ENCODE data around the gene SERGEF. TPM values are rescaled to one million over a fixed set of nuclear protein-coding genes. Genes with fewer than 3 reads are reported as not detected.

SERGEF gene
- total RNA-seq, 5 donors from 2014 or later (not counting 1 experiment from before 2014, with no cell fraction given), result 45.9 to 59.1 (median 55.9) TPM

GRCh38 chr11:17811352-17811751 lies 201.5 kb downstream of the SERGEF start:
- peaks cover 0 to 9% (median 0%) of the 10 kb centered on the region in 3 donors for H3K9me3 Mint-ChIP-seq
- ChIA-PET CTCF (no interaction called here), POLR2A (no interaction called here)
- no peaks in the 10 kb centered on the region for H3K36me3 ChIP-seq (ENCODE audit: control insufficient read depth in 2 of 2, extremely low read depth in 1 of 2, insufficient read depth in 1 of 2, low read length in 1 of 2)
- peaks cover 47% of the 10 kb centered on the region for H3K36me3 Mint-ChIP-seq
- no peaks in the 10 kb centered on the region for H3K4me1 Mint-ChIP-seq
- no peaks in the 10 kb centered on the region for H3K27me3 Mint-ChIP-seq
- no peak overlapping the region for H3K27ac ChIP-seq (ENCODE audit: low read length)
- H3K4me3 Mint-ChIP-seq, result no peak overlapping the region
- H3K27me3 ChIP-seq (replicated peaks in 1 of 2; ENCODE audit: control insufficient read depth in 2 of 2, extremely low read depth in 1 of 2, insufficient read depth in 2 of 2, low read length in 1 of 2), result no peaks in the 10 kb centered on the region
- H3K4me3 ChIP-seq (ENCODE audit: control insufficient read depth in 1 of 2, extremely low read depth in 1 of 2, low read length in 1 of 2), result no peak overlapping the region
- H3K4me1 ChIP-seq (ENCODE audit: control insufficient read depth in 1 of 2, extremely low read depth in 1 of 2, insufficient read depth in 2 of 2, low read length in 2 of 2), result no peaks in the 10 kb centered on the region
- DNase-seq, result no peak
- H3K27ac Mint-ChIP-seq, result no peak overlapping the region
- no peak for ATAC-seq (replicated peaks in 1 of 4)
- WGBS (ENCODE audit: insufficient coverage), result 100% methylated on average over 3 of the region's 7 CpGs
- no peaks in the 10 kb centered on the region for H3K9me3 ChIP-seq

DNA sequence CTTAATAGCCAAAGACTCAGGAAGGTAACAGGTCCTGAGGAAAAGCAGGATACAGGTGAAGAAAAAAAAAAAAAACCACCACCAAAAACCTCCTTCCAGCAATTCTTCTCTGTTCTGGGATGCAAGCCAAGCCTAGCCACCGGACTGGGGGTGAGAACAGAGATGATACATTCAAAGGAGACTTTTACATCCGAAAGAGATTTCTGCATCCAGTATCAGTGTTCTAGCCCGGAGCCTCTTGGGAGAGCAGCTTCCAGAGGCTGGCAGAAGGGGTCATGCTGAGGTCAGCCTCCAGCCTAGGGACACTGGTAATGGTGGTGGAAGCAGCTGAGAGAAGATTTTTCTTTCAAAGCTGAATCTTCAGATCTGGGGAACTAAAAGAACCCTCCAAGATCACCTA lies 202.1 kb downstream of the SERGEF start:
- no peaks in the 10 kb centered on the region for H3K27me3 Mint-ChIP-seq
- ChIA-PET POLR2A (no interaction called here), CTCF (no interaction called here)
- H3K27ac Mint-ChIP-seq, result no peak overlapping the region
- Histone ChIP-seq H3K4me3 (ENCODE audit: control insufficient read depth in 1 of 2, extremely low read depth in 1 of 2, low read length in 1 of 2) (no peak overlapping the region), H3K36me3 (ENCODE audit: control insufficient read depth in 2 of 2, extremely low read depth in 1 of 2, insufficient read depth in 1 of 2, low read length in 1 of 2) (no peaks in the 10 kb centered on the region), H3K4me1 (ENCODE audit: control insufficient read depth in 1 of 2, extremely low read depth in 1 of 2, insufficient read depth in 2 of 2, low read length in 2 of 2) (no peaks in the 10 kb centered on the region), H3K27ac (ENCODE audit: low read length) (no peak overlapping the region), H3K27me3 (replicated peaks in 1 of 2; ENCODE audit: control insufficient read depth in 2 of 2, extremely low read depth in 1 of 2, insufficient read depth in 2 of 2, low read length in 1 of 2) (no peaks in the 10 kb centered on the region), H3K9me3 (no peaks in the 10 kb centered on the region)
- no peaks in the 10 kb centered on the region for H3K4me1 Mint-ChIP-seq
- 100% methylated on average over 2 of the region's 3 CpGs for WGBS (ENCODE audit: insufficient coverage)
- H3K36me3 Mint-ChIP-seq, result peaks cover 53% of the 10 kb centered on the region
- ATAC-seq (replicated peaks in 1 of 4) (no peak), DNase-seq (no peak)
- no peak overlapping the region for H3K4me3 Mint-ChIP-seq
- peaks cover 0 to 9% (median 0%) of the 10 kb centered on the region in 3 donors for H3K9me3 Mint-ChIP-seq

DNA sequence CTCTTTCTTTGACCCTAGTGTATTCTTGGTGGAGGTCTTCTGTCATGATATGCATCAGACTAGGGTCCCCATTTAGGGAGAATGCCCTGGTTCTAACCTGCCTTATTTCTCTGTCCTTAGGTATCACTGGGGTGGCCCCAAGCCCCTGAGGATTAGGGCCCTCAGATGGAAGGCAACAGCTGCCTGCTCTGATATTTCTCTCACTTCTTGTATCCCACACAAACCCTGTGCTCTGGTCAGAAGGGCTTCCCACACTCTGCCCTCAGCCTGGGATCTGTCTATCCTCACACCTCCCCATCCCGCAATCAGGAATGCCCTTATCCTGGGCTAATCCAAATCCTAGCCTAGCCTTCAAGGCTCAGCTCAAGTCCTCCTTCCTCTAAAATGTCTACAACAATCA lies 202.8 kb downstream of the SERGEF start:
- Mint-ChIP-seq H3K27ac (no peak overlapping the region), H3K4me3 (no peak overlapping the region), H3K4me1 (no peaks in the 10 kb centered on the region), H3K36me3 (peaks cover 55% of the 10 kb centered on the region), H3K27me3 (no peaks in the 10 kb centered on the region), H3K9me3 (peaks cover 0 to 9% (median 0%) of the 10 kb centered on the region in 3 donors)
- no peak for ATAC-seq (replicated peaks in 1 of 4)
- no peaks in the 10 kb centered on the region for H3K36me3 ChIP-seq (ENCODE audit: control insufficient read depth in 2 of 2, extremely low read depth in 1 of 2, insufficient read depth in 1 of 2, low read length in 1 of 2)
- no peaks in the 10 kb centered on the region for H3K9me3 ChIP-seq
- POLR2A ChIA-PET, result no interaction called here
- CTCF ChIA-PET, result no interaction called here
- no peaks in the 10 kb centered on the region for H3K27me3 ChIP-seq (replicated peaks in 1 of 2; ENCODE audit: control insufficient read depth in 2 of 2, extremely low read depth in 1 of 2, insufficient read depth in 2 of 2, low read length in 1 of 2)
- H3K4me1 ChIP-seq (ENCODE audit: control insufficient read depth in 1 of 2, extremely low read depth in 1 of 2, insufficient read depth in 2 of 2, low read length in 2 of 2), result no peaks in the 10 kb centered on the region
- H3K4me3 ChIP-seq (ENCODE audit: control insufficient read depth in 1 of 2, extremely low read depth in 1 of 2, low read length in 1 of 2), result no peak overlapping the region
- WGBS (ENCODE audit: insufficient coverage), result no CpG with 5 or more reads among the region's 1 CpG
- H3K27ac ChIP-seq (ENCODE audit: low read length), result no peak overlapping the region
- DNase-seq, result no peak

DNA sequence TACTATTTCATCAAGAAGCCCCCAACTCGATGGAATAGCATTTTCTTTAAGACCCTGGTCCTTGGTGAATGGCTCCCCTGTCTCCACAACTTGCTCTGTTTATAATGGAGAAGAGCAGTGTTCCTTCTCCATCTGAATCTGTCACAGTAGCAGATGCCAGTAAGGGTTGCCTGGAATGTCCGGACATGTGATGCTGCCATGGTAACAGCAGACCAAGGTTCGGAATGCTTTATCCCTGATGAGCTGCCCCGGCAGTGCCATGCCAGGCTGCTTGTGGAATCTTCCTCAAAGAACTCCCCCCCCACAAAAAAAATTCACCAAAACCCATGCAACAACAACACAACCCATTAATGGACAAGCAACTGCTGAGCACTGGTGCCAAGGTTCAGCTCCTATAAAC lies 205.8 kb downstream of the SERGEF start:
- peaks cover 43% of the 10 kb centered on the region for H3K36me3 Mint-ChIP-seq
- no peak overlapping the region for H3K4me3 ChIP-seq (ENCODE audit: control insufficient read depth in 1 of 2, extremely low read depth in 1 of 2, low read length in 1 of 2)
- H3K9me3 Mint-ChIP-seq, result peaks cover 0 to 9% (median 0%) of the 10 kb centered on the region in 3 donors
- no peaks in the 10 kb centered on the region for H3K4me1 Mint-ChIP-seq
- H3K36me3 ChIP-seq (ENCODE audit: control insufficient read depth in 2 of 2, extremely low read depth in 1 of 2, insufficient read depth in 1 of 2, low read length in 1 of 2), result no peaks in the 10 kb centered on the region
- WGBS (ENCODE audit: insufficient coverage), result 90% methylated on average over 3 of the region's 4 CpGs
- no peaks in the 10 kb centered on the region for H3K27me3 ChIP-seq (replicated peaks in 1 of 2; ENCODE audit: control insufficient read depth in 2 of 2, extremely low read depth in 1 of 2, insufficient read depth in 2 of 2, low read length in 1 of 2)
- DNase-seq, result no peak
- no peak overlapping the region for H3K27ac ChIP-seq (ENCODE audit: low read length)
- no peak for ATAC-seq (replicated peaks in 1 of 4)
- ChIA-PET CTCF (no interaction called here), POLR2A (no interaction called here)
- H3K27me3 Mint-ChIP-seq, result no peaks in the 10 kb centered on the region
- no peak overlapping the region for H3K4me3 Mint-ChIP-seq
- no peaks in the 10 kb centered on the region for H3K9me3 ChIP-seq
- H3K27ac Mint-ChIP-seq, result no peak overlapping the region
- H3K4me1 ChIP-seq (ENCODE audit: control insufficient read depth in 1 of 2, extremely low read depth in 1 of 2, insufficient read depth in 2 of 2, low read length in 2 of 2), result no peaks in the 10 kb centered on the region

- no peaks in the 10 kb centered on the region for H3K36me3 ChIP-seq (ENCODE audit: control insufficient read depth in 2 of 2, extremely low read depth in 1 of 2, insufficient read depth in 1 of 2, low read length in 1 of 2)
- H3K4me3 Mint-ChIP-seq, result no peak overlapping the region
- no CpG with 5 or more reads among the region's 1 CpG for whole genome bisulfite sequencing (ENCODE audit: insufficient coverage)
- peaks cover 0 to 9% (median 0%) of the 10 kb centered on the region in 3 donors for H3K9me3 Mint-ChIP-seq
- H3K9me3 ChIP-seq, result no peaks in the 10 kb centered on the region
- no peaks in the 10 kb centered on the region for H3K4me1 Mint-ChIP-seq
- no peak overlapping the region for H3K4me3 ChIP-seq (ENCODE audit: control insufficient read depth in 1 of 2, extremely low read depth in 1 of 2, low read length in 1 of 2)
- H3K27ac ChIP-seq (ENCODE audit: low read length), result no peak overlapping the region
- ATAC-seq (replicated peaks in 1 of 4), result no peak
- H3K27me3 Mint-ChIP-seq, result no peaks in the 10 kb centered on the region
- no peak overlapping the region for H3K27ac Mint-ChIP-seq
- CTCF ChIA-PET, result no interaction called here
- POLR2A ChIA-PET, result no interaction called here
- H3K27me3 ChIP-seq (replicated peaks in 1 of 2; ENCODE audit: control insufficient read depth in 2 of 2, extremely low read depth in 1 of 2, insufficient read depth in 2 of 2, low read length in 1 of 2), result no peaks in the 10 kb centered on the region
- no peaks in the 10 kb centered on the region for H3K4me1 ChIP-seq (ENCODE audit: control insufficient read depth in 1 of 2, extremely low read depth in 1 of 2, insufficient read depth in 2 of 2, low read length in 2 of 2)
- DNase-seq, result no peak
- H3K36me3 Mint-ChIP-seq, result peaks cover 40% of the 10 kb centered on the region
Observed at GRCh38 chr11:17805873-17806272, 207.0 kb downstream of the SERGEF start.

GRCh38 chr11:17805043-17805442 lies 207.8 kb downstream of the SERGEF start:
- POLR2A ChIA-PET, result no interaction called here
- no peak overlapping the region for H3K4me3 Mint-ChIP-seq
- DNase-seq, result no peak

DNA sequence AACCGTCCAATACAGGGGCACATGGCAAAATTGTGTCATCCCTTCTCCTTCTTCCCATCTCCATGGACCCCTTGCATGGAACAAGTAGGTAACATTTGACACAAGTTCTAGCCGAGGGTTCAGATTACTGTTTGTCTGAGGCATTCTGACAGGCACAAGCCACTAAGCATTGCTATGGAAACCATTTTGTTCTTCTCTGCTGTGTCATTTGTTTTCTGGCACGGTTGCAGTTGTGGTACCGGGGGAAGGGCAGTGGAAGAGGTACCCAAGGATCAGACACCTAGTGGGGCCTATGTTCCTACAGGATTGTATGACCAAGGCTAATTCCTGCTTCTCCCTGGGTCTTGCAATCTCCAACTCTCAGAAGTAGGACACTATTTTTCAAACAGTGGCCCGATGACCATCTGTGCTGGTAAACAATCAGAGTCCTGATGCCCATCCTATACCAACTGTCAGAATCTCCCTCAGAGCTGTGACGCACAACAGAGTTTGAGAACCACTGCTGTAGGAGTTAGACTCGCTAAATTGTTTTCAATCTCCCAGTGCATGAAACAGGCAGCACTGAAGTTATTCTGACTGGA lies 209.0 kb downstream of the SERGEF start:
- no peak overlapping the region for H3K4me3 ChIP-seq (ENCODE audit: control insufficient read depth in 1 of 2, extremely low read depth in 1 of 2, low read length in 1 of 2)
- no peaks in the 10 kb centered on the region for H3K27me3 ChIP-seq (replicated peaks in 1 of 2; ENCODE audit: control insufficient read depth in 2 of 2, extremely low read depth in 1 of 2, insufficient read depth in 2 of 2, low read length in 1 of 2)
- ATAC-seq (replicated peaks in 1 of 4), result no peak
- no peaks in the 10 kb centered on the region for H3K9me3 ChIP-seq
- ChIA-PET POLR2A (no interaction called here), CTCF (no interaction called here)
- no peak for DNase-seq
- Mint-ChIP-seq H3K4me1 (no peaks in the 10 kb centered on the region), H3K27ac (peak overlapping the region in 1 of 2 donors; percentile 19), H3K4me3 (no peak overlapping the region), H3K36me3 (peaks cover 46% of the 10 kb centered on the region), H3K9me3 (peaks cover 0 to 1% (median 0%) of the 10 kb centered on the region in 3 donors), H3K27me3 (no peaks in the 10 kb centered on the region)
- H3K36me3 ChIP-seq (ENCODE audit: control insufficient read depth in 2 of 2, extremely low read depth in 1 of 2, insufficient read depth in 1 of 2, low read length in 1 of 2), result no peaks in the 10 kb centered on the region
- no peaks in the 10 kb centered on the region for H3K4me1 ChIP-seq (ENCODE audit: control insufficient read depth in 1 of 2, extremely low read depth in 1 of 2, insufficient read depth in 2 of 2, low read length in 2 of 2)
- WGBS (ENCODE audit: insufficient coverage), result 100% methylated on average over 3 of the region's 7 CpGs
- no peak overlapping the region for H3K27ac ChIP-seq (ENCODE audit: low read length)

More at GRCh38 chr11:17805043-17805442, 207.8 kb downstream of the SERGEF start:
- peaks cover 0 to 6% (median 0%) of the 10 kb centered on the region in 3 donors for H3K9me3 Mint-ChIP-seq
- no peaks in the 10 kb centered on the region for H3K4me1 Mint-ChIP-seq
- H3K27me3 ChIP-seq (replicated peaks in 1 of 2; ENCODE audit: control insufficient read depth in 2 of 2, extremely low read depth in 1 of 2, insufficient read depth in 2 of 2, low read length in 1 of 2), result no peaks in the 10 kb centered on the region
- no peaks in the 10 kb centered on the region for H3K4me1 ChIP-seq (ENCODE audit: control insufficient read depth in 1 of 2, extremely low read depth in 1 of 2, insufficient read depth in 2 of 2, low read length in 2 of 2)
- no peak overlapping the region for H3K27ac Mint-ChIP-seq
- no peak for ATAC-seq (replicated peaks in 1 of 4)
- H3K27ac ChIP-seq (ENCODE audit: low read length), result no peak overlapping the region
- CTCF ChIA-PET, result no interaction called here
- WGBS (ENCODE audit: insufficient coverage), result 88% methylated on average over 1 of the region's 4 CpGs
- peaks cover 46% of the 10 kb centered on the region for H3K36me3 Mint-ChIP-seq
- no peak overlapping the region for H3K4me3 ChIP-seq (ENCODE audit: control insufficient read depth in 1 of 2, extremely low read depth in 1 of 2, low read length in 1 of 2)
- no peaks in the 10 kb centered on the region for H3K36me3 ChIP-seq (ENCODE audit: control insufficient read depth in 2 of 2, extremely low read depth in 1 of 2, insufficient read depth in 1 of 2, low read length in 1 of 2)
- H3K9me3 ChIP-seq, result no peaks in the 10 kb centered on the region
- H3K27me3 Mint-ChIP-seq, result no peaks in the 10 kb centered on the region

All from T-cell (primary cell).